Stimulated activated CD8-positive, alpha-beta memory T cell treated with anti-CD3 and anti-CD28 coated beads, Interleukin-7, amount 100 ng/mL, for 24 hours (primary cell): ENCODE data around the gene HEXD.
"Not testable (repeated sequence)": the region's sequence is repeated elsewhere in the genome, so short reads cannot be mapped to it uniquely, and the experiment has no call there.

ENCODE experiments used
- DNase-seq: peaks from one replicate; pipeline ENCODE4 v3.0.0-alpha.2; 2020; ENCODE audit warnings: low read depth

The HEXD gene

DNA sequence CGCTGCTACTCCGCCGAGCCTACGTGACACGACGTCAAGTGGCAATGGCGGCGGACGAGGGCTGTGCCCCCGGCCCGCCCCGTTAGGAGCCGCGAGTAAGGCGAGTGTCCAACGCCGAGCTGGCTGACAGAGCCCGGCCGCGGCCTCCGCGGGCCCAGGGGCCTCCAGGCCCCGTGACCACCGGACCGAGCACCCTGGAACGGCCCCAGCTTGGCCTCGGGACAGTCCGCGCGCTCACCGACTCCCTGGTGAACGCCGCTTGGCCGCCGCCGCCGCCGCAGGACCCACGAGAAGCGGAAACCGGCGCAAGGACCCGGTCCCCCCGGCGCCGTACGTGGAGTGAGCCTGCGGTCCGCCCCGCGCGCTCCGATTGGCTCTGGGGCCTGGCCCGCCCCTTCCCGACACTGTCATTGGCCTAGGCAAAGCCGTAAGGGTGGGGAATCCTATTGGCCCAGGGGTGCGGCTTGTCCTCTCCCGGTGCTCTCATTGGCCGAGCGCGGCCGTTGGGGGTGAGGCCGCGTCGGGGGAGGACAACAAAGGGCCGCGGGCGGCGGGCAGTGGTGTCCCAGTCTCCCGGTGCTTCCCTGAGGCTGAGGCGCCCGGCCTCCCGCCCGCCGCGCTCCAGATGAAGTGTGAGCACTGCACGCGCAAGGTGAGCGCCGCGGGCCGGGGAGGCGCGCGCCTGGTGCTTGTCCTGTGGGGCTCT lies 40.2 kb downstream of the HEXD start, which contains the start of gene NARF:
Gene NARF (plus strand): TSS at position 563 of the 706 bp plus-strand sequence. CDS start 63 bp downstream, at position 626.
- DNase-seq = peak; percentile 89

- no peak for DNase-seq
Observed at GRCh38 chr17:82458885-82459424, 40.8 kb downstream of the HEXD start.

GRCh38 chr17:82459936-82460335 lies 41.8 kb downstream of the HEXD start:
- not testable (repeated sequence) for DNase-seq

GRCh38 chr17:82461827-82462524 lies 43.8 kb downstream of the HEXD start:
- DNase-seq = no peak

- no peak for DNase-seq
Observed at GRCh38 chr17:82463391-82463790, 45.2 kb downstream of the HEXD start.

GRCh38 chr17:82463925-82464566 lies 45.9 kb downstream of the HEXD start:
- DNase-seq = no peak

- no peak for DNase-seq
Observed at GRCh38 chr17:82464567-82464929, 46.4 kb downstream of the HEXD start.

GRCh38 chr17:82465023-82465603 lies 47.0 kb downstream of the HEXD start:
- DNase-seq = no peak

- no peak for DNase-seq
Observed at GRCh38 chr17:82468692-82469091, 50.5 kb downstream of the HEXD start.

- DNase-seq = no peak
Observed at GRCh38 chr17:82470065-82470464, 51.9 kb downstream of the HEXD start.

DNA sequence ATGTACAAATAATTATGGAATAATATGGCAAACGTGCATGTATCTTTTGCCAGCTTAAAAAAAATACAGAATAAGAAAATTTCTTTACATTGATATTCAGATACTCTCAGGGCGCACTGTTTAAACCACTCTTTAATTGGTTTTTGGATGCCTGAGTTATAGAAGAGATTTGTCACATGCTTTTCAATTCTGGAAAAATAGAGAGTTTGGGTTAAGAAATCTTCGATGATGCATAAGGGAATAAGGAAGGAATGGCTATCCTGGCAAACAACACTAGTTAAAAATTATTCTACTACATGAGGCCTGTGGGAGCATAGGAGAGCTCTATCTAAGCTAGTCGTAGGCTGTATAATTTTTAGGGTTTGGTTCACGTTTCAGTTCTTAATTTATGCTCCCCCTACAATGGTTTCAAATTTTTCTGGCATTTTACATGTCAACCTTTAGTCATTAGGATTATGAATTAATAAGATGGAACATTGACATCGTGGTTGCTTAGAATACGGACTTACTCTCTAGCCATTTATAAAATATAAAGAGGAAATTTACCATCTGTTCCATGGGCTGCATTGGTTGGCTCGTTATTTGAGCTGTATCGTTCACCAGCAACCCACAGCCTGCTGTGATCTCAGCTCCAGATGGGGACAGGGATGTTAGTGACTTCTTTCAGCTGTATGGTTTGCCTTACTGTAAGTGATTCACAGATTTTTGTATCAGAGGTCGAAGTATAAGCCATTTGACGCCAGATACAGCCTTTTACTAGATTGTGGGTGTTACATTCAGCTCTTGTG lies 56.3 kb downstream of the HEXD start:
- DNase-seq = no peak

DNA sequence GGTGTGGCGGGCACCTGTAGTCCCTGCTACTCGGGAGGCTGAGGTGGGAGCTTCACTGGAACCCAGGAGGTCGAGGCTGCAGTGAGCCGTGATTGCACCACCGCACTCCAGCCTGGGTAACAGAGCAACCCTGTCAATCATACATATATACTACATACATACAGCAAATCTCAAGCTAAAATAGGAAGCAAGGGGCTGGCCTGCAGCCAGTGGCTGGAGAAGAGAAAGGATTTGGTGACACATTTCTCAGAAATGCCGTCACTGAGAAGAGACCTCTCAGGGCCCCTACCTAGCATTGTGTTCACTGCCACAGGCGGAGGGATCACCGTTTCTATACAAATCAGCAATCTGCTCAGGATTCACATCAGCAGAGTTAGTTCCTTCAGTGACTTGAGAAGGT lies 57.3 kb downstream of the HEXD start:
- DNase-seq = no peak

DNA sequence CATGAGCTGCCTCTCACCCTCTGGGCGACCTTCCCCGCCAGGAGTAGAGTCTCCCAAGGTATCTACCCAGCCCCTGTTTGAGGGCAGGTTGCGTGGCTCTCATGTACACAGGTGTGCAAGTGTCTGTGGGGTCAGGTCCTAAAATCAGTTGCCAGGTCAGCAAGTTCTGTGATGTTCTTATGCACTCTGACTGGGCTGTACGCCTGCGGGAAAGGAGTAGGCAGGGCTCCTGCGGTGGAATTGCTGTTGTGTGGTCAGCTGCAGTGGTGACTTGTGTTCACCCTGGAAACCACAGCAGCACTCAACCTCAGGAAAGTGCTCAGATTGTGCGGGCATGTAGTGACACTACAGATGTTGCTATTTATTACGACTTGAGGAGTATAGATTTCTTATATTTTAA lies 59.8 kb downstream of the HEXD start:
- DNase-seq = no peak

GRCh38 chr17:82479602-82480001 lies 61.5 kb downstream of the HEXD start:
- DNase-seq = no peak

- no peak for DNase-seq
Observed at GRCh38 chr17:82480318-82480717, 62.2 kb downstream of the HEXD start.

DNA sequence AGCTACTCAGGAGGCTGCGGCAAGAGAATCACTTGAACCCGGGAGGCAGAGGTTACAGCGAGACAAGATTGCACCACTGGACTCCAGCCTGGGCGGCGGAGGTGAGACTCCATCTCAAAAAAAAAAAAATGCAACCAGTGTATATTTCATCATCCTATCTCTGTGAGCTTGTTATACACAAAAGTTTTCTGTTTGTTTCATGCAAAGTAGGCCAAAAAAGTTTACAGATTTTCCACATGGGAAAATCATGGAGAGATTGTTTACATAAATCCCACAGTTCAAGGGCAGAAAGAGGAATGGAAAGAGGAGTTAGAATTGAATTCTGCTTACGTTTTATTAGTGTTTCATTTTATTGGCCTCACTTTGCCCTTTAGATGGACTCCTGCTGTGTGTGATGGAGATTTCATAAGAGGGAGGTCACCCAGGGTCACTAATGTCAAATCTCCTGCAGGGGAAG lies 65.1 kb downstream of the HEXD start:
- DNase-seq = no peak

GRCh38 chr17:82483836-82484235 lies 65.7 kb downstream of the HEXD start:
- no peak for DNase-seq

DNA sequence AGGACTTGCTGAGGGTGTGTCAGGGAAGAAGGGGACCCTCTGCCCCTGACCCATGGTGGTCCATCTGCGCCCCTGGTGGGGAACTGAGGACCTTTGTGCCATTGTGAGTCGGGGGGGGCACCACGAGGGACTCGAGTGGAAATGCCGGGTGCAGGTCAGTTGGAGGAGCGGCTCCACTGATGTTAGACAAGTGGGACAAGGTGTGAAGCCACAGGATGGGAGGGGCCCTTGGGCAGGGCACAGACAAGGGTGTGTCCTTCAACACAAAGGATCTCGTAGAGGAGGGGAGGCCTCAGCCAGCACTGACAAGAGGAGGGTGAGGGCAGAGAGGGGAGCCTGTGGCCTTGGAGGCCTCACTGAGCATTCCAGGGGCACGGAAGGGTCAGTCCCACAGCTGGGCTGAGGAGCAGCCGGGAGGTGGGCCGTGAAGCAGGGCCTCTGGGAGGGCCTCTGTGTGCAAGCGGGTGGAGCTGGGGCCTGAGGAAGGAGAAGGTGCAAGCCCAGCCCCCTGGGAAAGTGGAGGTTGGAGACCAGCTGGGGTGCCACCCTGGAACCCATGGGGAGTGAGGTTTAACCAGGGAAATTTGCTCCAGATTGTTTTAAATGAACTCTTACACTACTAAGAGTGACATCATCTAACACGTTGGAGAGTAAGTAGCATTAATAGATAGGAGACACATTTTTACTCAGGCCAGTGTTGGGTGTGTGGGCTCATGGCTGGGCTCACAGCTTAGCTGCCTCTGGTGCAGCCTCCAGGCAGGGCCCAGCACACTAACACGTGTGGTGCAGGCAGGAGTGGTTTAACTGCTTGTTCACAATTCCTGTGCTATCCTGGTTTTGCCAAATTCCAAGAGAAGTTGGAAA lies 68.3 kb downstream of the HEXD start:
- no peak for DNase-seq

- DNase-seq = no peak
Observed at GRCh38 chr17:82487910-82488309, 69.8 kb downstream of the HEXD start.

GRCh38 chr17:82489117-82489516 lies 71.0 kb downstream of the HEXD start:
- no peak for DNase-seq
